HEK293 (cell line): ENCODE measurements around the gene ENKUR.

Source experiments
- CTCF ChIA-PET: fragments of 350-600 bp; formaldehyde crosslinking; extraction: SDS; loops from one replicate; lab custom pipeline; 2021; ENCODE audit warnings: antibody characterized with exemption; lab: Yijun Ruan, JAX
- POLR2A ChIA-PET: fragments of 300-600 bp; formaldehyde crosslinking; extraction: SDS; loops from one replicate; lab custom pipeline; 2020; ENCODE audit warnings: antibody characterized with exemption, inconsistent platforms; lab: Yijun Ruan, JAX
- H3K27ac ChIP-seq: fragments of 200-500 bp; sonication (Bioruptor generic); 2 replicates; pipeline ENCODE4 v1.5.1; 2014; ENCODE audit warnings: low read depth, low read length, control low read depth, inconsistent platforms; ENCODE audit errors: extremely low read depth
- H3K36me3 ChIP-seq, 2 experiments: fragments of 200-500 bp in 1 of 2; sonication (Bioruptor generic) in 1 of 2; 1 replicate in 1 of 2; 2 replicates in 1 of 2; pipeline ENCODE4 v1.5.1; 2014 to 2017; ENCODE audit warnings: inconsistent platforms in 2 of 2, low read length in 2 of 2; ENCODE audit not compliant: control insufficient read depth in 2 of 2, insufficient read depth in 1 of 2
- H3K4me1 ChIP-seq: fragments of 200-500 bp; sonication (Bioruptor generic); 2 replicates; pipeline ENCODE4 v1.5.1; 2014; ENCODE audit warnings: mild to moderate bottlenecking, low read length, inconsistent platforms; ENCODE audit not compliant: control insufficient read depth, insufficient read depth
- H3K4me3 ChIP-seq: 2 replicates; pipeline ENCODE4 v1.5.1; 2011; ENCODE audit warnings: low read depth, mild to moderate bottlenecking, control low read depth, low read length, moderate library complexity
- H3K9me3 ChIP-seq: fragments of 200-500 bp; sonication (Bioruptor generic); 2 replicates; pipeline ENCODE4 v1.5.1; 2014; ENCODE audit warnings: low read depth, low read length, inconsistent platforms; ENCODE audit not compliant: control insufficient read depth, insufficient read depth
- BCL11A ChIP-seq: fragments of 450-650 bp; formaldehyde crosslinking; IDR thresholded peaks from 2 replicates; pipeline ENCODE4 v1.5.1; 2016; ENCODE audit warnings: low read depth, missing biosample characterization, missing genetic modification characterization
- HOXD13 ChIP-seq: sonication (generic); formaldehyde crosslinking; IDR thresholded peaks from 2 replicates; pipeline ENCODE4 v1.8.0; 2022; ENCODE audit warnings: missing genetic modification reagents, borderline replicate concordance
- PRDM1 ChIP-seq: fragments of 450-650 bp; formaldehyde crosslinking; IDR thresholded peaks from 2 replicates; pipeline ENCODE4; 2016; ENCODE audit warnings: missing biosample characterization, missing genetic modification characterization
- ZFP69B ChIP-seq: fragments of 450-650 bp; formaldehyde crosslinking; IDR thresholded peaks from 2 replicates; pipeline ENCODE4 v1.5.1; 2016; ENCODE audit warnings: missing biosample characterization, missing genetic modification characterization
- ZNF155 ChIP-seq: fragments of 450-650 bp; formaldehyde crosslinking; IDR thresholded peaks from 2 replicates; pipeline ENCODE4 v1.5.1; 2016; ENCODE audit warnings: missing biosample characterization, missing genetic modification characterization
- ZNF202 ChIP-seq: fragments of 450-650 bp; formaldehyde crosslinking; IDR thresholded peaks from 2 replicates; pipeline ENCODE4 v1.5.1; 2016; ENCODE audit warnings: missing biosample characterization, missing genetic modification characterization, borderline replicate concordance
- ZNF23 ChIP-seq: fragments of 450-650 bp; formaldehyde crosslinking; IDR thresholded peaks from 2 replicates; pipeline ENCODE4 v1.5.1; 2016; ENCODE audit warnings: missing biosample characterization, missing genetic modification characterization, borderline replicate concordance
- ZNF311 ChIP-seq: fragments of 450-650 bp; formaldehyde crosslinking; IDR thresholded peaks from 2 replicates; pipeline ENCODE4 v1.5.1; 2017; ENCODE audit warnings: missing biosample characterization, missing genetic modification characterization, borderline replicate concordance
- ZNF366 ChIP-seq: fragments of 450-650 bp; formaldehyde crosslinking; conservative IDR thresholded peaks from 2 replicates; pipeline ENCODE4 v1.5.1; 2016; ENCODE audit warnings: missing biosample characterization, missing genetic modification characterization
- ZNF391 ChIP-seq: fragments of 450-650 bp; formaldehyde crosslinking; IDR thresholded peaks from 2 replicates; pipeline ENCODE4 v1.5.1; 2016; ENCODE audit warnings: low read depth, missing biosample characterization, missing genetic modification characterization, borderline replicate concordance
- ZNF433 ChIP-seq: fragments of 450-650 bp; formaldehyde crosslinking; IDR thresholded peaks from 2 replicates; pipeline ENCODE4 v1.5.1; 2016; ENCODE audit warnings: missing biosample characterization, missing genetic modification characterization, low read depth
- ZNF501 ChIP-seq: fragments of 450-650 bp; formaldehyde crosslinking; IDR thresholded peaks from 2 replicates; pipeline ENCODE4 v1.5.1; 2016; ENCODE audit warnings: missing biosample characterization, missing genetic modification characterization
- ZNF585B ChIP-seq: fragments of 450-650 bp; formaldehyde crosslinking; IDR thresholded peaks from 2 replicates; pipeline ENCODE4 v1.5.1; 2016; ENCODE audit warnings: missing biosample characterization, missing genetic modification characterization
- ZNF658 ChIP-seq: fragments of 450-650 bp; formaldehyde crosslinking; IDR thresholded peaks from 2 replicates; pipeline ENCODE4; 2016; ENCODE audit warnings: missing biosample characterization, missing genetic modification characterization
- ZNF701 ChIP-seq: fragments of 450-650 bp; formaldehyde crosslinking; IDR thresholded peaks from 2 replicates; pipeline ENCODE4 v1.5.1; 2016; ENCODE audit warnings: missing biosample characterization, missing genetic modification characterization
- ZNF76 ChIP-seq: fragments of 450-650 bp; formaldehyde crosslinking; IDR thresholded peaks from 2 replicates; pipeline ENCODE4; 2016; ENCODE audit warnings: low read depth, missing biosample characterization, missing genetic modification characterization, borderline replicate concordance
- TF ChIP-seq, protein P1 (sequence below): fragments of 450-650 bp; formaldehyde crosslinking; IDR thresholded peaks from 2 replicates; pipeline ENCODE4 v1.5.1; 2016; ENCODE audit warnings: missing biosample characterization, missing genetic modification characterization
- TF ChIP-seq, protein P2 (sequence below): fragments of 450-650 bp; formaldehyde crosslinking; IDR thresholded peaks from 2 replicates; pipeline ENCODE4 v1.5.1; 2016; ENCODE audit warnings: missing biosample characterization, missing genetic modification characterization
- TF ChIP-seq, protein P3 (sequence below): fragments of 450-650 bp; formaldehyde crosslinking; IDR thresholded peaks from 2 replicates; pipeline ENCODE4 v1.5.1; 2016; ENCODE audit warnings: missing biosample characterization, missing genetic modification characterization, low read depth
- TF ChIP-seq, protein P4 (sequence below): fragments of 450-650 bp; formaldehyde crosslinking; IDR thresholded peaks from 2 replicates; pipeline ENCODE4 v1.5.1; 2016; ENCODE audit warnings: missing biosample characterization, missing genetic modification characterization, borderline replicate concordance
- TF ChIP-seq, protein P5 (sequence below): fragments of 450-650 bp; formaldehyde crosslinking; IDR thresholded peaks from 2 replicates; pipeline ENCODE4 v1.5.1; 2016; ENCODE audit warnings: missing biosample characterization, missing genetic modification characterization

Gene ENKUR

DNA sequence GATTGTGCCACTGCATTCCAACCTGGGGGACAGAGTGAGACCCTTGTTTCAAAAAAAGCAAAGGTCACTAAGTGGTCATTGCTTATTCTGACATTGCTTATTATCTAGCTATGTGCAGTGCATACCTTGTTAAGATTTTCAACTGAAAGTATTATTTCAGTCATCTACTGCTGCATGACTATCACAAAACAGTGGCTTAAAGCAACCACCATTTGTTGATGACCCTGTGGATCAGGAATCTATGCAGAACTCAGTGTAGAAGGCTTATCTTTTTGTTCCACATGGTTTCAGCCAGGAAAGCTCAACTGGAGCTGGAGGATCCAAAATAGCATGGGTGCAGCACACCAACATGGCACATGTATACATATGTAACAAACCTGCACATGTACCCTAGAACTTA lies 23.6 kb upstream of the ENKUR start:
- Histone ChIP-seq H3K9me3 (no peaks in the 10 kb centered on the region), H3K36me3 (no peaks in the 10 kb centered on the region), H3K4me3 (no peak overlapping the region), H3K4me1 (no peaks in the 10 kb centered on the region), H3K27ac (no peak overlapping the region)
- ChIA-PET POLR2A (no interaction called here), CTCF (interaction anchor here (0.7 to 1.3 kb wide), 2 partner anchors 42 to 664 kb away, joined by 3 to 4 read pairs; no protein-coding TSS in a partner anchor)
- TF ChIP-seq, protein P1, sequence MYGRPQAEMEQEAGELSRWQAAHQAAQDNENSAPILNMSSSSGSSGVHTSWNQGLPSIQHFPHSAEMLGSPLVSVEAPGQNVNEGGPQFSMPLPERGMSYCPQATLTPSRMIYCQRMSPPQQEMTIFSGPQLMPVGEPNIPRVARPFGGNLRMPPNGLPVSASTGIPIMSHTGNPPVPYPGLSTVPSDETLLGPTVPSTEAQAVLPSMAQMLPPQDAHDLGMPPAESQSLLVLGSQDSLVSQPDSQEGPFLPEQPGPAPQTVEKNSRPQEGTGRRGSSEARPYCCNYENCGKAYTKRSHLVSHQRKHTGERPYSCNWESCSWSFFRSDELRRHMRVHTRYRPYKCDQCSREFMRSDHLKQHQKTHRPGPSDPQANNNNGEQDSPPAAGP (tag by site-specific recombination): no peak
- TF ChIP-seq, protein P2, sequence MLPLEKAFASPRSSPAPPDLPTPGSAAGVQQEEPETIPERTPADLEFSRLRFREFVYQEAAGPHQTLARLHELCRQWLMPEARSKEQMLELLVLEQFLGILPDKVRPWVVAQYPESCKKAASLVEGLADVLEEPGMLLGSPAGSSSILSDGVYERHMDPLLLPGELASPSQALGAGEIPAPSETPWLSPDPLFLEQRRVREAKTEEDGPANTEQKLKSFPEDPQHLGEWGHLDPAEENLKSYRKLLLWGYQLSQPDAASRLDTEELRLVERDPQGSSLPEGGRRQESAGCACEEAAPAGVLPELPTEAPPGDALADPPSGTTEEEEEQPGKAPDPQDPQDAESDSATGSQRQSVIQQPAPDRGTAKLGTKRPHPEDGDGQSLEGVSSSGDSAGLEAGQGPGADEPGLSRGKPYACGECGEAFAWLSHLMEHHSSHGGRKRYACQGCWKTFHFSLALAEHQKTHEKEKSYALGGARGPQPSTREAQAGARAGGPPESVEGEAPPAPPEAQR (tag by site-specific recombination): no peak

DNA sequence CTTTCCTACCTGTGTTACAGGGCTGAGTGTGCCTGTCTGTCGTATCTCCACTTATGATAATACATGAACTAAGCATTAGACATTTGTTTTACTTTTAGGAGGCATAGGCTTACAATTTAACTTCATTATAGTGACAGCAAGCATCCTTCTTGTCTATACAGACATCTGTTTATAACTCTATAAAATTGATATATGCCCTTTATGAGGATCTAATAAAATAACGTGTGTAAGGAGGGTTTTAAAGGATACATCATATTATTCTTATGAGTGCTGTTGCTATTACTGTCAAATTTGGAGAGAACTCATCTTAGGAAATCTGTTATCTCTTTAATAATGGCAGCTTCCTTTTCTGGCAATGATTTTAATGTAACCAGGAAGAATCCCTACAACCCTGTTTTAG lies 22.4 kb upstream of the ENKUR start:
- no peak overlapping the region for H3K4me3 ChIP-seq
- TF ChIP-seq ZNF76 (tag by site-specific recombination) (no peak), ZNF391 (no peak)
- ChIA-PET CTCF (interaction anchor here (0.6 to 1.9 kb wide), 2 partner anchors 43 to 214 kb away, joined by 3 to 10 read pairs; no protein-coding TSS in a partner anchor), POLR2A (no interaction called here)
- no peaks in the 10 kb centered on the region for H3K4me1 ChIP-seq
- no peaks in the 10 kb centered on the region for H3K36me3 ChIP-seq
- no peak overlapping the region for H3K27ac ChIP-seq
- H3K9me3 ChIP-seq: no peaks in the 10 kb centered on the region

DNA sequence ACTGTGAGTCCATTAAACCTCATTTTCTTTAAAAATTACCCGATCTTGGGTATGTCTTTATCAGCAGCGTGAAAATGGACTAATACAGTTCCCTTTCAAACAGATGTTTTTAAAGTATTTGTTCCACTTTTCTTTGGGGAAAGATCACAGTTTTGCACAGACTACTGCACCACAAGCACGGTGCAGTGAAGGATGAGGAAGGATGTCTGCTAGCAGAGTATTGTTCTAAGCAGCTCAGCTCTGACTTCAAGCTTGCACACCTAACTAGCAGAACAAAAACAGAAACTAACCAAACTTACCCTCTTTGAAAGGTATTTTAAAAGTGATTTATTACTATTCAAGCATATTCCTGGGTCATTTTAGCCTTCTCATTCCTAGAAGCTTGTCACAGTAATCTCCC lies 20.4 kb upstream of the ENKUR start:
- POLR2A ChIA-PET: no interaction called here
- Histone ChIP-seq H3K36me3 (no peaks in the 10 kb centered on the region), H3K4me1 (no peaks in the 10 kb centered on the region), H3K4me3 (no peak overlapping the region), H3K27ac (no peak overlapping the region), H3K9me3 (no peaks in the 10 kb centered on the region)
- CTCF ChIA-PET: interaction anchor here (1.0 to 1.9 kb wide), 2 partner anchors 9 to 44 kb away, joined by 3 to 10 read pairs; no protein-coding TSS in a partner anchor
- no peak for TF ChIP-seq ZNF155 (tag by site-specific recombination)
- no peak for TF ChIP-seq ZNF658 (tag by site-specific recombination)
- TF ChIP-seq ZFP69B (tag by site-specific recombination): no peak
- TF ChIP-seq ZNF433 (tag by site-specific recombination): no peak
- TF ChIP-seq ZNF701: no peak
- no peak for TF ChIP-seq ZNF311 (tag by site-specific recombination)
- TF ChIP-seq, protein P3, sequence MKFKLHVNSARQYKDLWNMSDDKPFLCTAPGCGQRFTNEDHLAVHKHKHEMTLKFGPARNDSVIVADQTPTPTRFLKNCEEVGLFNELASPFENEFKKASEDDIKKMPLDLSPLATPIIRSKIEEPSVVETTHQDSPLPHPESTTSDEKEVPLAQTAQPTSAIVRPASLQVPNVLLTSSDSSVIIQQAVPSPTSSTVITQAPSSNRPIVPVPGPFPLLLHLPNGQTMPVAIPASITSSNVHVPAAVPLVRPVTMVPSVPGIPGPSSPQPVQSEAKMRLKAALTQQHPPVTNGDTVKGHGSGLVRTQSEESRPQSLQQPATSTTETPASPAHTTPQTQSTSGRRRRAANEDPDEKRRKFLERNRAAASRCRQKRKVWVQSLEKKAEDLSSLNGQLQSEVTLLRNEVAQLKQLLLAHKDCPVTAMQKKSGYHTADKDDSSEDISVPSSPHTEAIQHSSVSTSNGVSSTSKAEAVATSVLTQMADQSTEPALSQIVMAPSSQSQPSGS (tag by site-specific recombination): no peak
- no peak for TF ChIP-seq ZNF23 (tag by site-specific recombination)
- TF ChIP-seq BCL11A: no peak
- TF ChIP-seq ZNF76 (tag by site-specific recombination): no peak
- TF ChIP-seq ZNF366 (tag by site-specific recombination): no peak
- TF ChIP-seq, protein P4, sequence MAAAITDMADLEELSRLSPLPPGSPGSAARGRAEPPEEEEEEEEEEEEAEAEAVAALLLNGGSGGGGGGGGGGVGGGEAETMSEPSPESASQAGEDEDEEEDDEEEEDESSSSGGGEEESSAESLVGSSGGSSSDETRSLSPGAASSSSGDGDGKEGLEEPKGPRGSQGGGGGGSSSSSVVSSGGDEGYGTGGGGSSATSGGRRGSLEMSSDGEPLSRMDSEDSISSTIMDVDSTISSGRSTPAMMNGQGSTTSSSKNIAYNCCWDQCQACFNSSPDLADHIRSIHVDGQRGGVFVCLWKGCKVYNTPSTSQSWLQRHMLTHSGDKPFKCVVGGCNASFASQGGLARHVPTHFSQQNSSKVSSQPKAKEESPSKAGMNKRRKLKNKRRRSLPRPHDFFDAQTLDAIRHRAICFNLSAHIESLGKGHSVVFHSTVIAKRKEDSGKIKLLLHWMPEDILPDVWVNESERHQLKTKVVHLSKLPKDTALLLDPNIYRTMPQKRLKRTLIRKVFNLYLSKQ (tag by site-specific recombination): no peak
- TF ChIP-seq PRDM1 (tag by site-specific recombination): no peak
- TF ChIP-seq HOXD13: no peak
- no peak for TF ChIP-seq ZNF202
- TF ChIP-seq ZNF501 (tag by site-specific recombination): no peak
- no peak for TF ChIP-seq ZNF585B
- TF ChIP-seq, protein P5, sequence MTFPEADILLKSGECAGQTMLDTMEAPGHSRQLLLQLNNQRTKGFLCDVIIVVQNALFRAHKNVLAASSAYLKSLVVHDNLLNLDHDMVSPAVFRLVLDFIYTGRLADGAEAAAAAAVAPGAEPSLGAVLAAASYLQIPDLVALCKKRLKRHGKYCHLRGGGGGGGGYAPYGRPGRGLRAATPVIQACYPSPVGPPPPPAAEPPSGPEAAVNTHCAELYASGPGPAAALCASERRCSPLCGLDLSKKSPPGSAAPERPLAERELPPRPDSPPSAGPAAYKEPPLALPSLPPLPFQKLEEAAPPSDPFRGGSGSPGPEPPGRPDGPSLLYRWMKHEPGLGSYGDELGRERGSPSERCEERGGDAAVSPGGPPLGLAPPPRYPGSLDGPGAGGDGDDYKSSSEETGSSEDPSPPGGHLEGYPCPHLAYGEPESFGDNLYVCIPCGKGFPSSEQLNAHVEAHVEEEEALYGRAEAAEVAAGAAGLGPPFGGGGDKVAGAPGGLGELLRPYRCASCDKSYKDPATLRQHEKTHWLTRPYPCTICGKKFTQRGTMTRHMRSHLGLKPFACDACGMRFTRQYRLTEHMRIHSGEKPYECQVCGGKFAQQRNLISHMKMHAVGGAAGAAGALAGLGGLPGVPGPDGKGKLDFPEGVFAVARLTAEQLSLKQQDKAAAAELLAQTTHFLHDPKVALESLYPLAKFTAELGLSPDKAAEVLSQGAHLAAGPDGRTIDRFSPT (tag by site-specific recombination): no peak
